ENCODE results near the gene PEAK1.

PEAK1 gene

GRCh38 chr15:77081971-77082370 lies 337.9 kb downstream of the PEAK1 start:
- no peak for FAIRE-seq

GRCh38 chr15:77076323-77076915 lies 343.5 kb downstream of the PEAK1 start:
- FAIRE-seq, result no peak

- no peak for FAIRE-seq
These were observed 344.4 kb downstream of the PEAK1 start for GRCh38 chr15:77075528-77075927.

GRCh38 chr15:77074350-77074749 lies 345.6 kb downstream of the PEAK1 start:
- no peak for FAIRE-seq

GRCh38 chr15:77071305-77072223 lies 348.3 kb downstream of the PEAK1 start:
- FAIRE-seq, result no peak

GRCh38 chr15:77070495-77071304 lies 349.2 kb downstream of the PEAK1 start, which contains the start of gene TSPAN3:
Gene TSPAN3 (minus strand): TSS chr15:77071109. CDS start chr15:77070954, 155 bp downstream.
- FAIRE-seq, result no peak

GRCh38 chr15:77070180-77070494 lies 349.8 kb downstream of the PEAK1 start:
- no peak for FAIRE-seq

- FAIRE-seq, result no peak
These were observed 350.3 kb downstream of the PEAK1 start for GRCh38 chr15:77069521-77070121.

- FAIRE-seq, result no peak
These were observed 351.3 kb downstream of the PEAK1 start for GRCh38 chr15:77068633-77069032.

- FAIRE-seq, result no peak
These were observed 352.1 kb downstream of the PEAK1 start for GRCh38 chr15:77067691-77068367.

GRCh38 chr15:77066971-77067690 lies 352.8 kb downstream of the PEAK1 start:
- FAIRE-seq, result no peak

- no peak for FAIRE-seq
These were observed 355.2 kb downstream of the PEAK1 start for GRCh38 chr15:77064539-77065308.

GRCh38 chr15:77064063-77064462 lies 355.8 kb downstream of the PEAK1 start:
- FAIRE-seq, result no peak

GRCh38 chr15:77063249-77063648 lies 356.7 kb downstream of the PEAK1 start:
- FAIRE-seq, result no peak

- no peak for FAIRE-seq
These were observed 359.4 kb downstream of the PEAK1 start for GRCh38 chr15:77060546-77060945.

GRCh38 chr15:77059786-77060361 lies 360.0 kb downstream of the PEAK1 start:
- no peak for FAIRE-seq

GRCh38 chr15:77058468-77058867 lies 361.4 kb downstream of the PEAK1 start:
- FAIRE-seq, result no peak

GRCh38 chr15:77057685-77058084 lies 362.2 kb downstream of the PEAK1 start:
- no peak for FAIRE-seq

- no peak for FAIRE-seq
These were observed 362.8 kb downstream of the PEAK1 start for GRCh38 chr15:77057072-77057471.

- no peak for FAIRE-seq
These were observed 366.2 kb downstream of the PEAK1 start for GRCh38 chr15:77053709-77054108.

- no peak for FAIRE-seq
These were observed 367.3 kb downstream of the PEAK1 start for GRCh38 chr15:77052556-77052955.

All from islet of Langerhans (tissue), 1 donor.